Stimulated activated CD4-positive, alpha-beta T cell treated with anti-CD3 and anti-CD28 coated beads, Interleukin-1b, Interleukin-23, amount 100 ng/mL, for 48 hours (primary cell): Measurements from ENCODE around the gene SSBP3.

Experiments used
- DNase-seq: peaks from one replicate; pipeline ENCODE4 v3.0.0-alpha.2; 2020

SSBP3 gene

DNA sequence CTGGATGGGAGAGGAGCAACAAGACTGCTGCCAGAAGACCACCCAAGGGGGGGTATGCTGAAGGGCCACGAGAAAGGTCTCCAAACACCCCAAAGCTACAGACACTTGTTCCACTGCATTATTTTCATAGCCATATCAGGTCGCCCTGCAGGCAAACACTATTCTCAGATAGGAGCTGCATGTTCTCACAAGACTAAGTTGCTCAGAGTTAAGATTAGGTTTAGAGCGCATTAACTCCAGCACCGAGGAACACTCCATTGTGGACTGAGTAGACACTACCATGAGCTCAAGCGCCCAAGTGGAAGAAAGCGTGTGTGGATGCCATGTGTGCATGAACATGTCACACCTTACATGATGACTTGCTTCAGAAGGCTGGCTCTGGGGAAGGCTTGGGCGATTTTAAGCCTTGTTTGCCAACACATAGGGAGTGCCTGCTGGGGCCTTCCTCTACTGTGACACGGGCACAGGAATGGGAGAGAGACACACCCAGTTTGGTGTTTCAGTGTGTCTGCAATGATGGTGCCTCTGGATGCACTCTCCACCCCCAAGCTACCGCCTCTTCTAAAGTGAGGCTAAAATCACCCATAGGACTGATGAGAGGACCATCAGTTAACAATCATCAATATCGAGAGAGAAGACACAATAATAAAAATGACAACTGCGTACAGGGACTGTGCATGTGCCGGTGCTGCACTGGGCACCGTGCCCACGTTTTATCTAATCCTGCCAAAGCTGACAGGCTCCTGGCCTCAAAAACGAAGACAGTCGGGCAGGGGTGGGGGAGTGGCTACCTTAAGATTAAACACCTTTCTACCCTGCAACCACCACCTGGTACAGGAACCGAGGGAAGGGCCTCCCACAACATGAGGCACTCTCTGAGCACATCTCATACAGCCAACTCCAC is 34.9 kb downstream of the SSBP3 start:
- no peak for DNase-seq

DNA sequence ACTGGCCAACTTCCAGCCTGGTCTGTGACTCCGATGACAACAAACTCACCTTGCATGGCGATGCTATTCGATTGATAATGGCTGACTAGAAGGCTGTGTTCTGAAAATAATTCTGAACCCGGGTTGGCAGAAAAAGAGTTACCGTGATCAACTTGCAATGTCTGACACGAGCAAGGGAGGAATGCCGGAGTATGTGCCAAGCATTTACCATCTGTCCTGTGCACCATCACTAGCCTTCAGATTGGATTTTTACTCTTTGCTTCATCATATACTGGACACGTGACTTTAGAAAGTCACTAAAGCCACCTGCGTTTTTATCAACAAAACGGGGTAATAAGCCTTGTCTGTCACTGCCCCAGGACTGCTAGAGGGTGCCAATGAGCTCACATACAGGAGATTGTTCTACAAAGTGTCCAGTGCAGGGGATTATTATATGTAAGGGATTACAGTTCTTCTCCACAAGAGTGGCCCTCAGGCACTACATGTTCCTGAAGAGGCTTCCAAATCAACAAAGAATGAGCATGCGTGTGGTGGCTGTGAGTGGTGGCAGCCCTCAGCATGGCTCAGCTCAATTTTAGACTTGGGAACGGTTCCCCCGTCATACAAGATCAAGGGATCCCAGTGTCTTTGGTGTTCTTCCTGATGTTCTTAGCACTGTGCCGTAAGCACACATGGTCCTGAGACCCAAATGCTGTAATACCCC is 35.8 kb downstream of the SSBP3 start:
- DNase-seq: no peak

DNA sequence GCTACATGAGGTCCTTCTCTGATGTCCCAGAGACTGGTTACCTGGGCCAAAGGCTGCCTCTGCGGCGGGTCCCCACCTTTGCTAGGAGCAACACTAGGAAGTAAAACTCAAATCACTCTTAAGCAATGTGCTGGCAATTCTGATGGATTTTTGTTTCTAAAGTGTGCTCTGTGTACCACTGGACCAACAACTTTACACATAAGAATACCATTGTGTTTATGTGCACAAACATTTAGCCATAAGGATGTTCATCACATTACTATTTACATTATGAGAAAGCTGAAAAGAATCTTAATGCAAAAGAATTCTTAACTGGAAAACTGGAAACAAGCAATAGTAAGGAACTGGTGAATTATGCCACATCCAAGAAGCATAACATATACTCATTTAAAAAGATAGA is 38.6 kb downstream of the SSBP3 start:
- DNase-seq: no peak

DNA sequence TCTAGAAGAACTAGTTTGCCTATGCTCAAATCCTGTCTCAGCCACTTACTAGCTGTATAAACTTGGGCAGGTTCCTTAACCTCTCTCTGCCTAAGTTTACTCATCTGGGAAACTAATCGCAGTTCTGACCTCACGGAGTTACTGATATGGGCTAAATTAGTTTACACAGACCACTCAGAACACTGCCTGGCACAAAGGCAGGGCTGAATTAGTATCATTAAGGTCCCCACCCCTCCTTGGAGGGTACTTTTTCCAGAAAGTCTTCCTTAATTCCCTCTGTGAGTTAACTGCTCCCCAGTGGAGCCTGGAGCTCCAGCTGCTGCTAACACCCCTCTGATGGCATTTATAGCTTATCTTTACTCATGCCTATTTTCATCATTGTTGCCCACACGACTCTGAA is 40.3 kb downstream of the SSBP3 start:
- DNase-seq: no peak

DNA sequence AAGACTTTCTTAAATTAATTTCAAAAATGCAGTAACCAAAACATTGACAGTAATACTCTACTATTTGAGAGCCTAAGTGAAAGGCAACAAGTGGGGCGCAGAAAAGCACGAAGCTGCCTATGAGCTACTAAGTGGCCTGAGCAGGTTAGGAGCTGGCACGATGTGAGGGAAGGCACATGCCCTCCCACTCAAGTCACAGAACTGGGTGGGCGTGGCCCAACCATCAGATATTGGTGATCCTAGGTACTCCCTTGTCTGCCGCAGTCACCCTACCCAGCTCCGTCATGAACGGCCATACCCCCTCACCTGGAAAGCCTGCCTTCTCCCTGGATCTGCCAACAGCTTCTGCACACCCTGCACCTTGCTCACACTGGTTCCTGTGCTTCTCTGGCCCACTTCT is 40.8 kb downstream of the SSBP3 start:
- DNase-seq: no peak

DNA sequence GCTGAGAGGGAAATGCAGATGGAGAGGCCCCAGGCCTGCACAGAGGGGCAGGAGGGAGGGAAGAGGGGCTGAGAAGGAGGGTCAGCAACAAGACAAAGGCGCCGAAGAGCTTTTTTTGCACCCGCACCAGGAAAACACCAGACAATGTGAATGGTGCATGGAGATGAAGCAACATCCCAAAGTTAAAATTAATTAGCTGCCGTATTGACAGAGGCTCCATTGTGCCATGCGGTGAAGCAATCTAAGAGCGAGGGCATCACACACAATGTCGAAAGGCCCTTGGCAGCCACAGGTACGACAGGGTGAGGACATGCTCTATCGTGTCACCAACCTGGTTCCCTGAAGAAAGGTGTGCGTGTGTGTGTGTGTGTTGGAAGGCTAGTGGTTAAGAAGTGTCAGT is 41.2 kb downstream of the SSBP3 start:
- DNase-seq: no peak

DNA sequence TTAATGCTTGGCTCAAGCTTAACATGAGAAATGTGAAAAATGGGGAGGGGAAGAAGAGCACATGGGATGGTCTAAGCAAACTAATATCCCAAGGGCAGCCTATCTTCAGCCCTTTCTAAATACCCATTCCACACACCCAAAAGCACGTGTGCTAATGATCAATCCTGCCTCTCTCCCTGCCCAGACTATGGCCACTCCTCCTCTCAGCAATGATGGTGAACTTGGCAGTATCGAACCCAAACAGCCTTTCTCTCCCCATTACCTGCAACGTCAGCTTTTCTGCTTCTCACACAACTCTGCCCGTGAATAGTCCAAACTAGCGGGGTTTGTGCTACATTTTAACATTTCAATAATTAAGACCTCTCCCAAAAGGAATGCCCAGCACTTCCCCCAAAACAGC is 41.6 kb downstream of the SSBP3 start:
- DNase-seq: no peak

DNA sequence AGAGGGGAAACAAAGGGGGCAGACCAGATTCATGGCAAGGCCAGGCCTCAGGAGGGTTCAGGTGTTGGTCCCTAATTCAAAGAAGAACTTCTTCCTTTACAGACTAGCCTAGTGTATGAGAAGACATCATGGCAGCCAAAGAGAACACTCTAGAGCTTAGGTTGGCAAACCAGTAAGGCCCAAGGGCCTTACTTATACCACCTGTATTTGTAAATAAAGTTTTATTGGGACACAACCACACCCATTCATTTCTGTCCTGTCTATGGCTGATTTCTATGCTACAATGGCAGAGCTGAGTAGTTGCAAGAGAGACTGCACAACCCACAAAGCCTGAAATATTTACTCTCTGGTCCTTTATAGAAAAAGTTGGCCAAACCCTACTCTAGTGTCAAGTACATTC is 42.3 kb downstream of the SSBP3 start:
- no peak for DNase-seq

DNA sequence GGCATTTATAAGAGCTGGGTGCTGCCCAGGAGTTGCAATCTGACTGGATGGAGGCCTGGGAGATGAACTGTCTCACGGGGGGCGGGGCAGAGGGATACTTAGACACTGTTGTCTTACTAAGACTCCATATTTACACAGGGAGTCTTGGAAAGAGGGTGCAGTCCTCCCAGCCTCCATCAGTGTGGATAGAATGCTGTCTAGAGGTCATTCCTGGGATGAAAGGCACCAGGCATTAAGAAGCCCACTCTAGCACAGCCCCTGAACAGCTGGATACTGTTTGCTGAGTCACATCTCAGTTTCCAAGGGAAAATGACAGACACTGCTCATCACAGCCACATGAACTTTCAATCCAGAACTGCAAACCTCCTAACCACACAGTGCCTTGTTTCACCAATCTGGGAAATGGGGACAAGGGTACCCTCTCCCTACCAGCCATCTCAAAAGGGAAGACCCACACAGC is 43.3 kb downstream of the SSBP3 start:
- no peak for DNase-seq

DNA sequence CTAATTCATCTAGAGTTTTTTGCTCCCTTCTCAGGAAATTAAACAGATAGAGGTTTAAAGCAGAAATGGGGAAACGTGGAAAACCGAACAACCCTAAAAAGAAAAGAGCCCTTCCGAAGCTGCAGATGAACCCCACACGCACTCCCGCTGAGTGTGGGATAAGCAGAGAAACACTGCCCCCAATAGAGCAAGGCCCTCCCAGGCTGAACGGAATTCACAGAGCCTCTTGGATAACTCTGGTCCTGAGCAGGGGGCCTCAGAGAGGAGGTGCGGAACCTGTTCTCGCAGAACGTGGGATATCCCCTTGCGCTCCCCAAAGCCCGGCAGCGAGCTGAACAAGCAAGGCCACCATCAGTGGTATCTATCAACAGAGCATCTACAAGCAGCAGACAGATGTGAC is 44.9 kb downstream of the SSBP3 start:
- no peak for DNase-seq

DNA sequence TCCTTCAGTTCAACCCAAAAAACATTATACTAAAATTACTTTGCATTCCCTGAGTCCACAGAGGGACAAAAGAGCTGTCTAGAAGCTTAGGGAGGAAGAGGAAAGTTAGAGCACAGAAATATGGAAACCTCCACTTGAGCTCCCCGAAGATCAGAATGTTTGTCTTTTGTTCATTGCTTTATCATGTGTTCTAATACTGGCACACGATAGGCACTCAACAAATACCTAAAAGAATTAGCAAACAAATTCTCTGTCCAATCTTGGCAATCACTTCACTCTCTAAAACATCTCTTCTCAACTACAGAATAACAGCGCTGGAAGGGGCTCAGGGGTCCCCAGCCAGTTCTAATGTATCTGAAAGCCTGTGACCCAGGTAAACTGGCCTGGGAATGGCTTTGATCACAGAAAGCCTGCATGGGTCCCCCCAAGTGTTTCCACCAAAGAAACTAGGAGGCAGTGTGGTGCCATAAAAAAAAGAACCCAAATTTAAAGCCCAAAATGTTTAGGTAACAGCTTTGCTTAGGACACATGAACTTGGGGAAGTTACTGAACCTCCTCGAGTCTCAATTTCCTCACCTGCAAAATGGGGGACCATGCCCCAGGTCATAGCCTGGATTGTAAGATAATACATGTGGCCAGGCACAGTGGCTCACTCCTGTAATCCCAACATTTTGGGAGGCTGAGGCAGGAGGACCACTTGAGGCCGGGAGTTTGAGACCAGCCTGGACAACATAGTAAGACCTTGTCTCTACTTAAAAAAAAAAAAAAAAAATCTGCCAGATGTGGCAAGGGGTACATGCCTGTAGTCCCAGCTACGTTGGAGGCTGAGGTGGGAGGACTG is 45.8 kb downstream of the SSBP3 start:
- no peak for DNase-seq

DNA sequence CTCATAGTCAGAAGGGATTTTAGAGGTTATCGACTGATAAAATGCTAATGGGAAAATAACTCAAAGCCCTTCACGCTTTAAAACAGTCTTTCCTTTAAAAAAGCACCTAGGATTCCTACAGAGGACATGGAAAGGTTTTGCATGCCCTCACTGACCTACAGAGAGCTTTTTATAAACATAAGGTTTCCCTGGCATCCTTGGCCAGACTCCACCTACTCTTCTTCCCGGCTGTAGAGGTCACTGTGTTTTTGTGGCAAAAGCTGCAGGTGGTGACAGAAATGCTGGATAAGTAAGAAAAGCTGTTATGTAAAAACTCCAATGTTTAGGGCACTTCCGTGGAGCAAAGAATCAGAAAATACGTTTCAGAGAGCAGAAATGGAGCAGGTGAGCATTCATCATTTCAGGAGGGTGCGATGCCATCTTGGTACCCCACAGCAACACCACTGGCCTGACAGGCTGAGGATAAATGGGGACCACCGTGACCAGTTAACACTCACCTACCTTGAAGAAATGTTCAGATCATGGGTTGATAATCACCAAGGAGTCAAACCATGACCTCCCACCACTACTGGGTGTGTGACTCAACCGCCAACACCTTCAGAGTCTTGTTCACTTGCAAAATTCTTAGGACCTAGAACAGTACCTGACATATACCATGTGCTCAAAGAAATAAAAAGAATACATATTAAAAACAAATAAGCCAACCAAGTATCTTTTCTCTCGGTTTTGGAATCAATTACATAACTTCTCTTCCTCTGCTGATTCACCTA is 46.6 kb downstream of the SSBP3 start:
- peak; percentile 52 for DNase-seq

DNA sequence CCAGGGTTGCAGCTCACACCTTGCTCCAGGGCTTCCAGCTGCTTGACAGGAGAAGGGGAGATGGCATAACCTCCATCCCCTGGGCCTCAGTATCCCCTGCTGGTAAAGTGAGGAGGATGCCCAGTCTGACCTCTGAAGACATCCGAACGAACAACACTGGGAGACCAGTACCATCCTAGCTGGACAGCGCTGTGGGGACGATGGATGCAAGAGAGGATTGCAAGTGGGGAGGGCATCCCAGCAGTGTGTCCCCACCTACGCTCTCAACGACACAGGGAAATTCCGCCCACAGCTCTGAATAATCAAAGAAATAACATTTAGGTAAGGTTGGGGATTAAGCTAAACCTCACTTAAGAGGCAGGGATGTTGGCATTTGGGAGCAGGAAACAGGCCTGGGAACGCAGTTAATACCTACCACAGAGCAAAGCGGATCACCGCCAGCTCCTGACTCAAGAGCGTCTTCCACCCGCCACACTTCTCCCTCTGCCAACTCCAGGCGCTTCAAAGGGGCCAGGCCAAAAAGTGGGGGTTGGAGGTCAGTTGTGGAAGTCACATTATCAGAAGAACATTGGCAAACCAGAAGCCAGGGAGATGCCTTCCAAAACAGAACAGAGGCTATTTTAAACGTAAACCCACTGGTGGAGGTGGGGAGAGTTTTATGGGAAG is 47.6 kb downstream of the SSBP3 start:
- DNase-seq: no peak

DNA sequence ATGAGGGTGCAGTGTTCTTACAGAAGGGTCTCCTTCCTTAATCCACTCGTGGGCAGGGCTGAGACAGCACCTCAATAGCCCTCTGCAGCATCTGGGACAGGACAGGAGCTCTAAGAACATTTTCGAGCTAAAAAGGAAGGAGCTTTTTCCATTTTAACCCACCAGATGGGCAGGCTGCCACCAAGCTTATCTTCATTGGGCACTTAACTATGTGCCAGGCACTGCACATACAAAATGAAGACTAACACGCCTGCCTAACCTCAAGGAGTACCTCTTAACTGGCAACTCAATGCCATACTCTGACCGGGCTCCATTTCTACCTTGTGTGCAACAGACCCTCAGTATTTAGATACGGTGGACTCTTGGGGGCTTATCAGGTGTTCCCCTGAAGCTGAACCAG is 48.2 kb downstream of the SSBP3 start:
- DNase-seq: no peak

DNA sequence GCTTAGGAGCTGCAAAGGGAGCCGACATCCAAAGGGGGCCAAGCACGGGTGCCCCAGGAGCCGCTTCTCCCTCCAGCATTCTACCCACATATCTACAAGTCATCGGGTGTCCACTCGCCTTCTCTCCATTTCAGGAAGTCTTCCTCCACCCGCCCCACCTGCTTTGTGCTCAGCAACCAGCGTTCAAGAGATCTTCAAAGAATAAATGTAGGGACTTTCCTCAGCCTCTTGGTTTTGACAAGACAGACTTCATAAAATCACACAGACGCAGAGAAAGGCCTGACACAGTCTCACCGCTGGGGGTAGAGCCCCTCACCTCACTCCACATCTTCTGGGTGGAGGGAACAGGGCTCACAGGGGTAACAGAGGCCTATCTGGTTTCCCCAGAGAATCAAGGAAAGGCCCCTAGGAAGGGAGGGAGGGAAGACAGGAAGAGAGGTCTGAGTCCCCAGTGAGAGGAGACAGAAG is 49.5 kb downstream of the SSBP3 start:
- DNase-seq: peak; percentile 35

DNA sequence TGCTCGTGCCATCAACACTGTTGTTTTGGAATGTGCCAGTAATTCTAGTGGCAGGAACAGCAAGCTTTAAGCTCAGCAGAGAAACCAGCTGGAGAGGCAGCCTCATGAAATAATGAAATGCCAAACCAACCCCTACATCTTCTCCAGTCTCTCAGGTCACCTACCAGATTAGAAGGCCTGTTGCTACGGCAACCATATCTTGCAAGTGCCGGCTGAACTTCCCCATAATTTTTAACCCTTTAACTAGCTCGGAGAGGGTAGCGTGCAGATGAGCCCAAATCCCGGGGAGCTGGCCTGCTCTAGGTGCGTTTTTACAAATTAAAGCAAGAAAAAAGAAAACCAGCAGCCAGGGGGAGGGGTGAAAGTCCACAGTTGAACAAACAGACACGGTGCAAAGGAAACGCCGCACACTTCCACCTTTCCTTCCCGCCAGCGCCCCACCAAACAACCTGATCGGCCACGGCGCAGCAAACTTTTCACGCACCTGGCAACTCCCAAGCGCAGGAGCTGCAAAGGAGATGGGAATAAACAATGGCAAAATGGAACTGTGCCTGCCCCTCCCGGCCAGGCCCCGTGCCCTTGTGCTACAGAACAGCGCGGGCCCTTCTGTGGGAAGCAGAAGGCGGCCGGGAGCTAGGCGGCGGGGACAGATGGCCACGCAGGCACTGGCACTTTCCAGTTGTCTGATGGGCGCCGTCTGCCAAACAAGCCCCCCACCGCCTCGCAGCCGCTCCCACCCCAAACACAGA is 50.1 kb downstream of the SSBP3 start:
- DNase-seq: no peak

DNA sequence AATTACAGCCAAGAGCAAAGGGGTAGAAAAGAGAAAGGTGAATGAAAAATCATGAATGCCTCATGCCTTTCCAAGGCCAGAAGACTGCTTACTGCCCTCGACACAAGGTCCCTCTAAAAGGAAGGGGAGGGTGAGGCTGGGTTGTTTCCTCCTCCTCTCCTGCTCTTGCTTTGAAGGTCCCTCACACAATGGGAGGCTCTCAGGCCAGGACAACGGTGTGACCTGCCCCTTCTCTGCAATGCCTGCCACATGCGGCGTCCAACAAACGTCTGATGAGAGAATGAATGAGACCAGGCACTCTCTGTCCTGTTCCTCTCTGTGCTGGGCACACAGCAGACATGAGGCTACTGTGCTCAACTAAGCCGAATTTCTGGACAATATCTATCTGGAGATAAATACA is 51.3 kb downstream of the SSBP3 start:
- no peak for DNase-seq

DNA sequence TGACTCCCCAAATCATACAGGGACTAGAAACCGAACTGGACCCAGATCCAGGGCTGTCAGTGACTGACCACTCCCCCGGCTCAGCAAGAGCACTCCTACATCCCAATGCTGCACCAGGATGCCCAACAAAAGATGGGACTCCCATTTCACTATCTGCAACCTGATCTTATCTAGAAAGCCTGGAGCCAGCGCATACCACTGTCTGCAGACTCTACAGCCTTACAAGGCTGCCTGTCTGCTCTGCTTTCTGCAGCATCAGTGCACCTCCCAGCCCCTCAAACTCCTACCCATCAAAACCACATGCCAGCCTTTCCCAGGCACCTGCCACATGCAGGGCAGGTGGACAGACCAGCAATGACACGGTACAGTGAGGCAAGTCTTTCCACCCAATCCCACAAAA is 52.2 kb downstream of the SSBP3 start:
- no peak for DNase-seq

DNA sequence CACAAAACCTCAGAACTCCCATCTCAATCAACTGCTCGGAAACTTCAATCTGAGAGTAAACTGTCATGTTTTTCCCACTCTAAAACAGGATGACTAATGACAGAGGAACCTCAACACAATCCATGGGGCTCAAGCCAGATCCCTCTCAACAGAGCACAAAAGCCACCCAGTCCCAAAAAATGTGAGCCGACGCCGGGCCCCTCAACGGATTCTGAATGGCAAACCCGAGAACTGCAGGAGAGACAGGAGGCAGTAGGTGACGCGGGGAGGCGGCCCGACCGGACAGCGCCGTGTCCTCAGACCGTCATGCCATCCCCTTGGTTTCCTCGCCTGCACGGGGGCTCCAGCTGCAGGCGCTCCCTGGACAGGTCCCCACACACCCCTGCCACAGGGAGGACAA is 53.4 kb downstream of the SSBP3 start:
- DNase-seq: no peak

DNA sequence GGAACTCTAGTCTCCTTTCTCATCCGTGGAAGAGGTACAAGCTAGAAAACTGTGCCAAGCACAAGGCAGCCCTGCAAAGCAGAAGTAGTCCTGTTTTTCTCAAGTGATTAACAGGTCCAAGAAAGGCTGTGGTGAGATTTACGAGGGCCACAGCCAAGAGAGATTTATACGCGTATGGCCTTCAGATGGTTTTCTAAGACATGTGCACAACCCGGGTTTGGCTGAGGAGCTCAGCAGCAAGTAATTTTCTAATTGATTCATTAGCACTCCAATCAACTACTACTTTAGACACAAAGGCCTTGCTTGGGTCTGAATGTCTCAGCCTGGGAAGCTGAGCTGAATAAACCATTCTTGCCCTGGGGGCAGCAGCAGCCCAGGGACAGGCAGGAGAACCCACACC is 55.8 kb downstream of the SSBP3 start:
- no peak for DNase-seq

DNA sequence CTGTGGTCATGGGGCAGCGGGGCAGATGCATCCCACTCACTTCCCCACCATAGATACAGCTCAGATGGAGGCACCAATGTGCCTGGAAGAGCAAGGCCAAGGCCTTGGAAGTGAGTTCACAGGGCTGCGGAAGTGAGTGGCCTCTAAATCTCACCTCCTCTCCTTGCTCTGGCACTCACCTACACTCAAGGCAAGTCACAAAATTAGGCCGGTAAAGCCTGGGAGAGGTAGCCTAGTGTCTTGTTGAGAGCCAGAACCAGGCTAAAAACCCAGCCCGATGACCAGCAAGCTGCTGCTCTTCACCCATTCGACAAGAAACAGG is 57.5 kb downstream of the SSBP3 start:
- DNase-seq: no peak
